Activated CD8-positive, alpha-beta memory T cell treated with anti-CD3 and anti-CD28 coated beads for 4 hours (primary cell): Measurements from ENCODE around the gene OPN1SW.

ENCODE experiments used
- DNase-seq, 2 donors: peaks; one replicate each; pipeline ENCODE4 v3.0.0-alpha.2; 2020; ENCODE audit warnings: low read depth in 2 of 2

Gene OPN1SW

DNA sequence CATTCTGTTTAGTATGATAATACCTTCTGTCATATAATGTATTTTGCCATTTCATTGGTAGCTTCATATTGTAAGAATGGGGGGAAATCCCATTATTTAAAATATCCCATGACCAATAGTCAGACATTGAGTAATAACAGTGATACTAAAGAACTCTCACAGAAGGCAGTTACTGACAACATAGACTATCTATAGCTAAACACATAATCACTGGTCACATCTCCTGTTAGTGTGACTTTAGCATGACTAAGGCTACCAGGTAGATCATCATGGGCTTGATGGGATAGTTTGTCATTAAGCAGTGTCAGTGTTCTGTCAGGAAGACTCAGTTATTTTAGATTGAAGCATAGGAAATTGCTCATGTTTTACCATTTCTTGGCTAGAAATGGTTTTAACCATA, 16.4 kb downstream of the OPN1SW start:
- DNase-seq, result no peak

DNA sequence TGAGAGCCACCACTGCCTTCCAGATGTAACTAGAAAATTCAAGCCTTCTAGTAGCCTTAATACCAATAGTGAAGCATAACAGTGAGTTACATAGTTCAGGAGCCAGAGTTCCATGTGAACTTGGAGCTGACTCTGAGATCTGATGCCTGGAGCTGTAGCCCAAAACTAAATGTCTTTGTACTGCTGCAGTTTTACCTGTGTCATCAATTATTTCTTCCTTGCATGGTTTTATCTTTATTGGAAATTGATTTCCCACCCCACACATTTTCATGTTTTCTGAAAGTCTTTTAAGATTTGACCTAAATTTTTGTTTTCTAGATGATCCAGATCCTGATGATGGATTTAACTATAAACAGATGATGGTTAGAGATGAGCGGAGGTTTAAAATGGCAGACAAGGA, 17.0 kb downstream of the OPN1SW start:
- DNase-seq, result no peak

DNA sequence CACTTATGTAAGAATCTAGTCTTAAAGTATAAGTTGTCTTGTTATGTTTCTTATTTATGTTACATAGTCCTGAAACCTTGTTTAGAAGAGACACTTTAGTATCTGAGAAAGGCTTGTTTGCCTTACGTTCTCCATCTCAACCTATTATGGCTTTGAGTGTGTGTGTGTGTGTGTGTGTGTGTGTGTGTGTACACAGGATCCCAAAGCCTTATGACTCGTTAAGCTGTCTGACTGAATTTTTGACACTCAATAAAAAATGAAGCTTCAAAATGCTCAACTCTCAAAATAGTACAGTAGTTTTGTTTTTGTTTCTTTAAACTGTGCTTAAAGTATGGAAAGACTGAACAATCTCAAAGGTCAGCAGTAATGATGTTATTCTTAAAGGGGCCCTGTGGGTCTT, 18.4 kb downstream of the OPN1SW start:
- DNase-seq, result no peak

DNA sequence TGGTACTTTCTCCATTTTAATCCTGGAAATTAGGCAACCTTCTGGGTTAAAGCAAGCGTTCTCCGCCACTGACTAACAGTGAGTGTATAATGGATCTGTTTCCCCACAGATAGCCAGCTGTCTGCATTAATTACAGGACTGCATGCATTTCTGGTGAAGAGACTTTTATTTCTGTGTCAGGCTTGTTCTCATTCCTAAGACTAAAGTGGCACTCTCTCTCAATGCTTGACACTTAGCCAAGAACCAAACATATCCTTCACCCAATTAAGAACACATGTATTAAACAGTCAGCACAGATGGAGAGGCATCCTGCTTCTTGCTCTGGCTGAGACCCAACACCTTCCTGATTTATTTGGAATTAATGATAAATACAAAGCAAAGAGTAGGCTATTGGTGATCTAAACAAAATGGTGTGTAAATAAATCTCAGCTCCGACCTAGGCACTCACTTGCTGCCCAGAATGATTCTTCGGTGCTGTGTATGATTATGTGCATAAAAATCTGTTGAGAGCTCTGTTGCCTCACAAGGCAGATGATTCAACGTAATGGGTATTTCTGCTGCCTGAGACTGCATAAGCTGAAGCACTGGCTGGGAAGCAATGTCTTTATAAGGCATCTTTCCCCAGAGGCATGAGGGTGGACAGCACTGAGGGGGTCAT, 19.6 kb downstream of the OPN1SW start:
- DNase-seq, result no peak

DNA sequence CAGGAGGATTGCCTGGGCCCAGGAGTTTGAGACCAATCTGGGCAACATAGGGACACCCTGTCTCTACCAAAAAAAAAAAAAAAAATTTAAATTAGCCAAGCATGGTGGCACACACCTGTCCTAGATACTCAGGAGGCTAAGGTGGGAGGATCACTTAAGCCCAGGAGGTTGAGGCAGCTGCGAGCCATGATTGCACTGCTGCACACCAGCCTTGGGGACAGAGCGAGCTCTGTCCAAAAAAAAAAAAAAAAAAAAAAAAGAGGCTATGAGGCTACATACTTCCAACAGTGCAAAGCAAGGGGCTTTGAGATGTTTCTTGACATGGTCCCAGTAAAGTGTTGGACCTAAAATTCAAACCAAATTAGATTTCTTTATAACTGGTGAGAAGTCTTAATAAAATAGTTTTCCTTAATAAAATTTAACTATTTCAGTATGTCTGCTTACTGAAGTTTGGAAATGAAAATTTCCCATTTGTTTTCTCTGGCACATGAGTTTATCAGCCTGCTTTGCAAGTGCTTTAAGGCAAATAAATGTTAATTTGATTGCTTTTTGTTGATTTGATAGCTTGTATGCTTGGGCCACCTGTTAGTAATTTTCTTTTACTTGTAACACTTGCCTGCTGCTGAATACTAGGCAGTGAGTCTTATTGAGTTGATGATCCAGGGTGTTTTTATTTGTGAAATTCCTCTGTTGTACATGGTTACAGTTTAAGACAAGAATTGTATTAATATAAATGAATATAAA, 20.3 kb downstream of the OPN1SW start:
- no peak for DNase-seq

DNA sequence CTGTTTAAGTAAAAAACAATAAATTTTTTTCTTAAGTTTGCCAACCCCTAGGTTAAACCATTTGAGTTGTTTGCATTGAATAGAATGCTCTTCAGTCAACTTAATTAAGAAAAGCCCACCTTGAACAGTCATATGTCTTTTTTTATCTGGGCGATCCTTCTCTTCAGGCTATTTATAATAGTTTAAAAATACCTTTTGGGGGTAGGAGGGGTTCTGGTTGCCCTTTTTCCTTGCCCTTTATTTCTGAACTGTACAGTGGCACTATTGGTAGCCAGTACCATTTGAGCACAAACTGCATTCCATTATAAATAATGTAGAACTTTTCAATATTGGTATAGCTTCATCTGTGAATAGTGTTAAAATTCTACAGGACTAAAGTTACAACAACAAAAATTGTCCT, 23.3 kb downstream of the OPN1SW start:
- no peak for DNase-seq

DNA sequence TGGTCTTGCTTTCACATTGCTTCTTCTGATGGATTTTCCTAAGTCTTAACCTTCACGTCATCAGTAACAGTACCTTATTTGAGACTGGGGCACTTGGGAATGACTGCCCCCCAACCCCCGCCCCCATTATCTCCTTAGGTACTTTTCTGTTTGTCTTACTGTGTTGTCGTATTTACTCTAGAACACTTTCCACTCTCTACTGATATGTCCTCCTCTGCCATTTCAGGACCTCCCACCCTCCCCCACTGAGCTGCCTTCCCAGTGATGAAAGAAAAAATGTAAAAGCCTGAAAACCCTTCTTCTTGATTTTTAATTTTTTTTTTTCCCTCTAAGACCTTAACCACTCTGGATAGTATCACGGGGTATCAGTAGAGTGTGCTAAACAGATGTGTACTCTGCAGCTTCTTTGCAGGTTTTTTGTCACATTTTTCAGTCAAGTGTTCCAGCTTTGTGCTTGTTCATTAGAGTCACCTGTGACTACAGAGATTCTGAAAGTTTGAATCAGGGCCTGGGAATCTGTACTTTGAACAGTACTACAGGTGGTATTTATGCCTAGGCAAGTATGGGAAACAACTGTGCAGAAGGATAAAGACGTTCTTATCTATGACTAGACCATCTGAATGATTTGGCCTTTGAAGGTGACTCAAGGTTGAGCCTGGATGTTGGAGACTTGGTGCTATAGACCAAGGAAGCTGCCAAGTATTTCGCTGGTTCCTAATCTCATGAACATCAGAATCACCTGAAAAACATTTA, 28.1 kb downstream of the OPN1SW start:
- no peak for DNase-seq

DNA sequence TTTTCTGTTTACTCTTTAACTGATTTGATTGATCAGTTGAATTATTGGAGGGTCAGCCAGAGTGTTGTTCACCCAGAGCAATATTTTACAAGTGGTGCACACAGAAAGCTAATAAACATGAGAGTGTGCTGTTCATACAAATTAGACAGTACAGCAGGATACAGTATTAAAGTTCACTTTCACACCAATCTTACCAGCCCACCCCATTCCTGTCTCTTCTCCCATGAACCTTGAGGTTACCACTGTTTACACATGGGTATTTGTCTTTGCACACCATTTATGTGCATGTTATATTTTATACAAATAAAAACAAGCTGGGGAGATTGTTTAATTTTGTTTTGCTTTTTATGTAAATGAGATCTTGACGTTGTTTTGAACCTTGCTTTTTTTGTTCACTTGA, 29.9 kb downstream of the OPN1SW start:
- DNase-seq, result no peak

DNA sequence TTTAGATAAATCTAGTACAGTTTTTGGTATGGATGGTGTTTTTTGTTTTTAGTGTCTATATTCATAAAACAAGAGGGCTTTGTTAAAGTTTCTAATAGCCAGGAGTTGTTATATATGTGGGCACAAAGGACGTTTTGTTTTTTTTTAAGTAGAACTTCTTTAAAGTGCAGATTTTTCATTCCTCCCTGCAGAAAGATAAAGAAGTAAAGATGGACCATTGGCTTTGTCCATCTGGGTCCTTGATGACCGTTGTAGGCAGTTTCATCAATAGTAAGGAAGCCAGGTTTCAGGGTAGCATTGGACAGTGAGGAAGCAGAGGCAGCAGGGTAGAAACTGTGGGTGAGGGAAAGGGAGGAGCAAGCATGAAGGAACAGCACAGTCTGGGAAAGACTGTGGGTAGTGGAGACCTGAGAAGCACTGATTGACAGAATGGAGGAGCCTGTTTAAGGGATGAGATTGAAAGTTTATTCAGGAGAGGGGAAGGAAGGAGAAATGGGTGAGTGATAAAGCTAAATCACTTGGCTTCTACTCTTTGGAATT, 31.2 kb downstream of the OPN1SW start:
- no peak for DNase-seq

DNA sequence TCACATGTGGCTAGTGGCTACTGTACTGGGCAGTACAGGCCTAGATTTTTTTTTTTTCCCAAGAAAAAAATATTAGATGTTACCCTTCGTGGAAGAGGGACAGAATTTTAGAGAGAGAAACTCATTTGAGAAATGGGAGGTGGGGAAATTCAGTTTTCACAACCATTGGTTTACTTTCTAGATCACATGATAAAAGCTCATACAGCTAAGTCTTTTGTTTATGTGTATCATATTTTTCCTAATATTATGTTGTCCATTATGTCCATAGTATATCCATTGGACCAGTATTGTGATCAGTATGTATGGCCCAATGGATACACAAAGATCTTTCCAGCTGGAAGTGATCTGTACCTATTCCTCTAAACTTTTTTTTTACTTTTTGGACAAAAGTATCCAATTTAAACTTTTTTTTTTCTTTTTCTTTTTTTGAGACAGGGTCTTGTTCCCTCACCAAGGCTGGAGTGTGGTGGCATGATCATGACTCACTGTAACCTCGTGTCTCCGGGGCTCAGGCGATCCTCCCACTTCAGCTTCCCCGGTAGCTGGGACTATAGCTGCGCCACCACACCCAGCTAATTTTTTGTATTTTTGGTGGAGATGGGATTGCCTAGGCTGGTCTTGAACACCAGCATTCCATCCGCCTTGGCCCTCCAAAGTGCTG, 32.4 kb downstream of the OPN1SW start:
- DNase-seq, result no peak

DNA sequence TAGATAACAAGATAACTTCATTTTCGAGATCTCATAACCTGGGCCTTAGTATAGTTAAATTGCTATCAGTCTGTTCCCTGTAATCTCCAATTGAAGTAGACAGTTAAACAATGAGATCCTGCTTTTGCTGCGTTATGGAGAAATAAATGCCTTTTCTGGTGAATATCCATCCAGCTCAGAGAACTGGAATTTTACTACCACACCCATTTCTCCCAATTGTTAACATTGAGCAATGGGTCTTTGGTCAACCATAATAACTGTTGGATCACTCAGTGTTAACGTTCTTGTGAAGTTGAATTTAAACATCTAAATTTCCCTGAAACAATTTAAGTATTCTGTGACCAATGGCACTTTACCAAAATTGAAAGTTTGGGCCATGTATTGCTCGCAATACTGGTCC, 33.4 kb downstream of the OPN1SW start:
- no peak for DNase-seq

DNA sequence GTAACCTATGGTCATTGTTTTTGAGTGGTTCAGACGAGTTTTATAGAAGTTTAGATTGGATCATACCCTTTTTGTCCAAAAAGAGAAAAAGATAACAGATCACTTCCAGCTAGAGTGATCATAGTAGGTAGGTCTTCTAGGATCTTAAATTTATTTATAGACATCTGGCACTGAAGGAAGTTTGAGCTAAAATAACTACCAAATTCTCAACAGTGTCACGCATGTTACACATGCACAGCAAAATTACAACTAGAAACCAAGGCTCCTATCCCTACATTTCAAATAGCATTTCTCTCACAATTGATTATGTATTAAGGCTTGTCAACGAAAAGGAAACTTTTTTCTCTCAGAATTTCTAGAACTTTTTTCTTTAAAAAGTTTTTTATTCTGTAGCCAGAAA, 34.1 kb downstream of the OPN1SW start:
- DNase-seq, result no peak

DNA sequence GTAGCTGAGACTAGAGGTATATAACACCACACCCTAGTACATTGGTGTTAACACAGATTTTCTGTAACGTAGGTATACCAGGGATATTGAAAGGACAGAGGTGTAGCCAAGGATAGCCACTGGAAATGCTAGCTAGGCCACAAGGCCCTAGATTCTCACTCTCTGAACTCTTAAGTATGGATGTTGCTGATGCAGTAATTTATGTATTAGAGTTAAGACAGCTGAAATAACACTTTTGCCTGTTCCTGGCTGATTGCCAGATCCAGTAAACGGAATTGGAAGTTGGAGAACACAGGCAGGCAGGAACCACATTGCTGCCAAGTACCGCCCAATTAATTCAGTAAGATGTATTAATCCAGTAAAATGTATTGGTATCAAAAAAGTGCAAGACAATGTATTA, 34.6 kb downstream of the OPN1SW start:
- DNase-seq, result no peak

DNA sequence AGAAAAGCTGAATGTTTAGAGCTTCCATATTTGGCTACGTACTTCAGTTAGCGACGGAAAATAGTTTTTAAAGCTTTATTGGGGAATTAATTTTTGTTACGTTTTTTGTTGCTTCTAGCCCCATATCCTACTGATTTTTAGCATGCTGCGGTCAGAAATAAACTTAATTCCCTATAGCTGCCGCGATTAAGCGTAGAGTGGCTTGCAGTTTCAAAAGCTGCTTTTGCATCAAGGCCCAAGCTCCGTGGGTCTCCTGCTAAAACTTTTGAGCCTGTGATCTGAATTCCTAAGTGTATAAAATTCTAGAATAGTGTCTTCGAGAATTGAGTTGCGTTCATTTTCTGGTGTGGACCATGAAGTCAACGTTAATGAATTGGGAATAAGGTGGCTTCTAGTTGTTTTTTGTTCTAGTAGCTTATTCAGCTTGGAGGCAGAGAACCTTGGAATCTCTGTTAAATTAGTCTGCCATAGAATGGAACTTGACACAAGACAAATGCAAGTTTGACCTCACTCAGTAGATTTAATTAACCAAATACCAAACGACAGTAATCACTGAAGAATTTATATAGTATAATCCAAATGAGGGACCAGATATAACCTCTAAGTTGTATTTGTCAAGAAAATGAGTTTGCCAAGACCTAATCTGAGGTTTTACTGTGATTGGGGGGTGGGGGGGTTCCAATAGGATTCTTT, 35.5 kb downstream of the OPN1SW start:
- no peak for DNase-seq

DNA sequence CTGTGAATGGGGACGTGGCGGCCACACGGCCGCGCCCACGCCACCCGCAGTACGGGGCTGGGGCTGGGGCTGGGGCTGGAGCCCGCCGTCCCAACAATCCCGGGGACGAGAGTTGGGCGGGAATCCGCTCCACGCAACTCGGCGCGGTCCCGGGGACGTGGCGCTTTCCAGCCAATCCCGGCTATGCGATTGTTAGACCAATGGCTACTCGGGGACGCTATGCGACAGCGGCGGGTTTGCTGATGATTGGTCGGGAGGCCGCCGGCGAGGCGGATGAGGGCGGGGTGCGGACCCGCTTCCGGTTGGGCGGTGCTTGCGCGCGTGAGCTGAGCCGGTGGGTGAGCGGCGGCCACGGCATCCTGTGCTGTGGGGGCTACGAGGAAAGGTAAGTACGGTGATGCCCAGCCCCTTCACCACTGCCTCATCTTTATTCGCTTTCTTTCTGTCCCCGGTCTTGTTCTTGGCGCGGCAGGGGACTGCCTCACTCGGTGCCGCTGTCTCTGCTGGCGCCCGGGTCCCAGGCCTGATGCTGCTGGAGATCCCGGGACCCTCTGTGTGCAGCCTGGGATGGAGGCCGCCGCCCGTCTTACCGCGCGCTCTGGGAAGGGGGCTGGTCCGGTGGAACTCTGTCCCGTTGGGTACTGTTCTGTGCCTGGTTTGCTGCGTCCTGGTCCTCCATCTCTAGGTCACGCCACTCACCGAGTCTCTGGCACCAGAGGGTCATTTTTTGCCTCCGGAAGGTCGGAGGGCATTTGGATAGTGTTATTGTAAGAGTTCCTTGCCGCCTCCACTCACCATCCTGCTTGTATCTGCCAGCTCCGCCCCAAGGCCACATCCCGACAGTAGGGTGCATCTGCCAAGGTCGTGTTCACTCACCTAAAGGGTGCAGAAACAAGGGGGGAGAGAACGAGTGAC, 36.3 kb downstream of the OPN1SW start, which contains the start of gene CALU:
CALU (plus strand) TSS at position 312 of the 915 bp plus-strand sequence. CDS start 9,225 bp downstream, outside the sequence.
- DNase-seq, result peak; percentile 85 to 86

DNA sequence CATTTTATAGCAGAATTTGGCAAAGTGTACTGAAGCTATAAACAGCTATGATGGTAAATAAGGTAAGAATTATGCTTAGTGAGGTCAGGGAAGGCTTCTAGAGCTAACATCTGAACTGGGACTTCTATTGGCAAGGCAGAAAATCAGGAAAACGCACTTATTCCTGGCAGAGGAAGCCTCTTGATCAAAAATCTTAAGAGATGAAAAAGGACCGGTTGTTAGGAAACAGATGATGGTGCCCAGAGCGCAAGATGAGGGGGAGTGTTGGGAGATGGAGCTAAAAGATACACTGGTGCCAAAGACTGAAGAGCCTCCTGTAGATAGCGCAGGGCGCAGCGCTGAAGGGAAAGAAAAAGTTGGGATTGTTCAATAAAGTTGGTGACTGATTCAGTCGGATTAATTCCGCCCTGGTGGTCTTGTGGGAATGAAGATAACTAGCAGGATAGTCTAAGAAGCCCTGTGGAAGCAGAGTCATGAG, 37.0 kb downstream of the OPN1SW start:
- DNase-seq, result no peak

DNA sequence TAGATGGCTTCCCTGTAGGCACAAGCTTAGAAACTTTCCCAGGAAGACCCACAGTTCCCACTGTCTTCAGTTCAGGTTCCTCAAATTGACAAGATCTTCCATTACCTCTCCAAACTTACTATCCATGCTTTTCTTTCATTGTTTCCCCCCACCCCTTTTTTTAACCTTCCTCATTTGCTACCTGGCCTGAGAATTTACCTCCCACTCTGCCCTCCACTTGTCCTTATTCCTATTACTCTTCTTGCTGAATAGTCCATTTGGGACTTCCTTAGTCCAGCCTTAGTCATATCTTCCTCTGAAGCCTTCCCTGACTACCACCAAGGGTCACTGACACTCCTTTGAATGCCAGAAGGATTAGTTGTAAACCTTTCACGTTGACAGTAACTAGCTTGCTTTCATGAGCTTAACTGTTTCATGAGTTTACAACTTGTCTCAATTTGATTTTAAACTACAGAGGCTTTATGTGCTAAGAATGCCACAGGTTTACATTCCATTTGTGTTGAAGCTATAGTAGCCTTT, 37.7 kb downstream of the OPN1SW start:
- DNase-seq, result no peak

DNA sequence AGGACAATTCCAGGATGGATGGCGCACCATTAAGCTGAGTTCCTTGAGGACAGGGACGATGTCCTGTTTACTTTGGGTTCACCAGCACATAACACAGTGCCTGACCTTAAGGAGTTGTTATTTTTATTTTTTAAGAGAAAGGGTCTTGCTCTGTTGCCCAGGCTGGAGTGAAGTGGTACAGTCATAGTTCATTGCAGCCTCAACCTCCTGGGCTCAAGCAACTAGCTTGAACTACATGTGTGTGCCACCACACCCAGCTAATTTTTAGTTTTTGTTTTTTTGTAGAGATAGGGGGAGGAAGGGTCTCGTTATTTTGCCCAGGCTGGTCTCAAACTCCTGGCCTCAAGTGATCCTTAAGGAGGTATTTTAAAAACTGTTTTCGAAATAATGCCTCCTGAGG, 38.2 kb downstream of the OPN1SW start:
- no peak for DNase-seq

DNA sequence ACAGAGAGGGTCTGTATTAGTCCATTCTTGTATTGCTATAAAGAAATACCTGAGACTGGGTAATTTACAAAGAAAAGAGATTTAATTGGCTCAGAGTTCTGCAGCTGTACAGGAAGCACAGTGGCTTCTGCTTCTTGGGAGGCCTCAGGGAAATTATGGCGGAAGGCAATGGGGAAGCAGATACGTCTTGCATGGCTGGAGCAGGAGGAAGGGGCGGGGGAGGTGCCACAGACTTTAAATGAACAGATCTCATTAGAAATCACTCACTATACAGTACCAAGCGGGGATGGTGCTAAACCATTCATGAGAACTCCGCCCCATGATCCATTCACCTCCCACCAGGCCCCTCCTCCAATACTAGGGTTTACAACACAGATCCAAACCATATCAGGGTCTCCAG, 40.2 kb downstream of the OPN1SW start:
- DNase-seq, result no peak

DNA sequence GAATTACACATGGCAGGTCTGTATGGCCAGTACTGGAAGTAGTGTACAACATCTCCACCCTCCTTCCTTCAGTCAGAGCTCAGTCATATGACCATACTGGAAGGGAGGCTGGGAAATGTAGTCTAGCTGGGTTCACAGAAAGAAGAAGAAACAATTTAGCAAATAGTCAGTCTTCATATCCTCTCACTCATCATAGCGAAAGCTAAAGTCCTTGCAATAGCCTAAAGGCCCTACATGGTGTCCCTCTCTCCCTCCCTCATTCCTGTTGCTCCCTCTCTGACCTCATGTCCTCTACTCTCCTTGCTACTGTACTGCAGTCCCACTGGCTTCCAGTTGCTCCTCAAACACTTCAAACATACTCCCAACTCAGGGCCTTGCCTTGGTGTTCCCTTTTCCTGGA, 40.7 kb downstream of the OPN1SW start:
- no peak for DNase-seq
